HEK293T (cell line): Measurements from ENCODE around the gene MYADML2.

Experiments
- CTCF ChIA-PET: fragments of 350-600 bp; formaldehyde crosslinking; extraction: SDS; loops from one replicate; lab custom pipeline; 2021; ENCODE audit warnings: antibody characterized with exemption, inconsistent platforms; lab: Yijun Ruan, JAX
- POLR2A ChIA-PET: fragments of 350-600 bp; formaldehyde crosslinking; extraction: SDS; loops from one replicate; lab custom pipeline; 2020; ENCODE audit warnings: antibody characterized with exemption, inconsistent platforms; lab: Yijun Ruan, JAX
- DNase-seq: peaks from one replicate; pipeline ENCODE4 v3.0.0; 2012; ENCODE audit warnings: mixed read lengths; ENCODE audit errors: extremely low spot score
- ARNT ChIP-seq: fragments of 450-650 bp; IDR thresholded peaks from 2 replicates; pipeline ENCODE4 v1.6.1; 2017; ENCODE audit warnings: mild to moderate bottlenecking
- BHLHE40 ChIP-seq: fragments of 450-650 bp; IDR thresholded peaks from 2 replicates; pipeline ENCODE4 v1.6.1; 2016; ENCODE audit warnings: mild to moderate bottlenecking, moderate library complexity, borderline replicate concordance
- CTBP1 ChIP-seq: fragments of 450-650 bp; IDR thresholded peaks from 2 replicates; pipeline ENCODE4 v1.6.1; 2016; ENCODE audit warnings: borderline replicate concordance
- ELF4 ChIP-seq: fragments of 450-650 bp; IDR thresholded peaks from 2 replicates; pipeline ENCODE4 v1.6.1; 2017; ENCODE audit warnings: antibody characterized with exemption
- FOXA1 ChIP-seq: fragments of 450-650 bp; IDR thresholded peaks from 2 replicates; pipeline ENCODE4 v1.6.1; 2016; ENCODE audit warnings: mild to moderate bottlenecking
- FOXK2 ChIP-seq: fragments of 450-650 bp; IDR thresholded peaks from 2 replicates; pipeline ENCODE4 v1.6.1; 2016; ENCODE audit warnings: mild to moderate bottlenecking
- FOXM1 ChIP-seq: fragments of 450-650 bp; IDR thresholded peaks from 2 replicates; pipeline ENCODE4 v1.6.1; 2017; ENCODE audit warnings: mild to moderate bottlenecking, borderline replicate concordance
- HDGF ChIP-seq: fragments of 450-650 bp; IDR thresholded peaks from 2 replicates; pipeline ENCODE4 v1.6.1; 2017; ENCODE audit warnings: antibody characterized with exemption, borderline replicate concordance
- L3MBTL2 ChIP-seq: fragments of 450-650 bp; conservative IDR thresholded peaks from 2 replicates; pipeline ENCODE4 v1.6.1; 2016; ENCODE audit warnings: mild to moderate bottlenecking
- LEF1 ChIP-seq: fragments of 450-650 bp; IDR thresholded peaks from 2 replicates; pipeline ENCODE4 v1.6.1; 2017; ENCODE audit warnings: mild to moderate bottlenecking, borderline replicate concordance
- NFRKB ChIP-seq: fragments of 450-650 bp; IDR thresholded peaks from 2 replicates; pipeline ENCODE4 v1.6.1; 2016; ENCODE audit warnings: mild to moderate bottlenecking, moderate library complexity
- PKNOX1 ChIP-seq: fragments of 450-650 bp; IDR thresholded peaks from 2 replicates; pipeline ENCODE4 v1.6.1; 2016
- SP1 ChIP-seq: fragments of 450-650 bp; IDR thresholded peaks from 2 replicates; pipeline ENCODE4 v1.6.1; 2017
- SUZ12 ChIP-seq: fragments of 450-650 bp; IDR thresholded peaks from 2 replicates; pipeline ENCODE4 v1.6.1; 2016; ENCODE audit warnings: mild to moderate bottlenecking
- TARDBP ChIP-seq: fragments of 450-650 bp; IDR thresholded peaks from 2 replicates; pipeline ENCODE4 v1.6.1; 2016
- ZNF384 ChIP-seq: fragments of 450-650 bp; IDR thresholded peaks from 2 replicates; pipeline ENCODE4 v1.6.1; 2016

Gene MYADML2

GRCh38 chr17:81966343-81967243 is 19.6 kb upstream of the MYADML2 start:
- DNase-seq = no peak
- TF ChIP-seq SUZ12 = no peak
- TF ChIP-seq SP1 = no peak
- no peak for TF ChIP-seq CTBP1
- no peak for TF ChIP-seq FOXA1
- TF ChIP-seq ZNF384 = no peak
- TF ChIP-seq HDGF = no peak
- TF ChIP-seq ARNT = no peak
- TF ChIP-seq L3MBTL2 = no peak
- TF ChIP-seq LEF1 = no peak
- TF ChIP-seq FOXK2 = no peak
- TF ChIP-seq TARDBP = no peak
- no peak for TF ChIP-seq BHLHE40
- TF ChIP-seq ELF4 = no peak
- no peak for TF ChIP-seq NFRKB
- TF ChIP-seq PKNOX1 = no peak
- no peak for TF ChIP-seq FOXM1
- POLR2A ChIA-PET = interaction anchor here (1.3 to 2.7 kb wide), 2 partner anchors 9 to 11 kb away, joined by 3 to 12 read pairs; no protein-coding TSS in a partner anchor
- CTCF ChIA-PET = interaction anchor here (1.1 kb wide), 2 partner anchors 7 to 54 kb away, joined by 4 to 6 read pairs; no protein-coding TSS in a partner anchor

DNA sequence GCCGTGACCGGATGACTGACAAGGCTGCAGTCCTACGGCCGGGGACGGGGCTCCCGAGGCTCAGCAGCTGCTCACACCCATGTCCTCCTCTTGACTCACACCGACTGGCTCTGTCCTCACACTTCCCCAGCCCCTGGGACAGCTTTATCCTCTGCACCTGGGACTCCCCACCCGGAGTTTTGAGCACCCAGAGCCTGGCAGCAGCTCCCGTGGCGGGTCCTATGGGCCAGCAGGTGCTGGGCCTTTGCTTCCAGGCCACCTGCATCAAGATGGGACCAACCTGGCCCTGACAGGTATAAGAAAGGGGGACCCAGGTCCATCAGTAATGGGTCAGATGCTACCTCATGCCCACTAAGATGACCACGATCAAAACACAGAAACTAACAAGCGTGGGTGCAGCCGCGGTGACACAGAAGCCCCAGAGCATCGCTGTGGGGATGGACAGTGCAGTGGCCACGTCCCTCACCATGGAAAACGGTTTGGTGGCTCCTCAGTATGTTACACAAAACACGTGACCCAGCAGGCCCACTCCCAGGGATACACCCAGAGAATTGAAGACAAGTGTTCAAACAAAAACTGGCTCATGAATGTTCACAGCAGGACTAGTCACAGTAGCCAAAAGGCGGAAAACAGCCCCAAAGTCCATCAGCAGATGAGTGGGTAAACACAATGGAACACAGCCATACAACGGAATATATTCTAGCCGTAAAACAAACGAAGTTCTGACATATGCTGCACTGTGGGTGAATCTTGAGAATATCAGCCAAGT is 17.2 kb upstream of the MYADML2 start:
- no peak for TF ChIP-seq FOXA1
- no peak for TF ChIP-seq ELF4
- no peak for TF ChIP-seq TARDBP
- ChIA-PET POLR2A (interaction anchor here (0.7 kb wide), 1 partner anchor 13 kb away, joined by 5 read pairs; no protein-coding TSS in a partner anchor), CTCF (no interaction called here)
- DNase-seq = no peak

- ChIA-PET CTCF (interaction anchor here (0.8 kb wide), 1 partner anchor 58 kb away, joined by 5 read pairs; no protein-coding TSS in a partner anchor), POLR2A (interaction anchor here (1.1 to 1.5 kb wide), 4 partner anchors 14 to 95 kb away, joined by 4 to 8 read pairs (median 5); partner anchors contain the start of genes CENPX and LRRC45)
- TF ChIP-seq LEF1 (no peak), FOXM1 (no peak), L3MBTL2 (no peak), PKNOX1 (no peak)
- no peak for DNase-seq
Observed at GRCh38 chr17:81962499-81963441, 15.7 kb upstream of the MYADML2 start.

GRCh38 chr17:81961521-81962498 is 14.8 kb upstream of the MYADML2 start:
- no peak for TF ChIP-seq FOXK2
- no peak for TF ChIP-seq CTBP1
- no peak for TF ChIP-seq FOXM1
- no peak for TF ChIP-seq NFRKB
- no peak for TF ChIP-seq TARDBP
- TF ChIP-seq BHLHE40 = no peak
- TF ChIP-seq L3MBTL2 = no peak
- no peak for TF ChIP-seq ZNF384
- TF ChIP-seq ARNT = no peak
- TF ChIP-seq LEF1 = no peak
- no peak for TF ChIP-seq SP1
- no peak for TF ChIP-seq SUZ12
- no peak for TF ChIP-seq HDGF
- TF ChIP-seq PKNOX1 = no peak
- no peak for TF ChIP-seq FOXA1
- POLR2A ChIA-PET = interaction anchor here (1.1 to 1.5 kb wide), 3 partner anchors 15 to 61 kb away, joined by 4 to 8 read pairs (median 6); partner anchors contain the start of genes CENPX and LRRC45
- CTCF ChIA-PET = interaction anchor here (0.8 kb wide), 1 partner anchor 88 kb away, joined by 3 read pairs; no protein-coding TSS in a partner anchor
- DNase-seq = no peak
